Measurements from ENCODE around the gene HS6ST2.

The HS6ST2 gene

GRCh38 chrX:132790329-132790728, 168.1 kb downstream of the HS6ST2 start:
- DNase-seq (ENCODE audit: low read depth), result no peak

- DNase-seq (ENCODE audit: low read depth), result no peak
These were observed 172.2 kb downstream of the HS6ST2 start for GRCh38 chrX:132786217-132786616.

GRCh38 chrX:132778917-132779316, 179.5 kb downstream of the HS6ST2 start:
- DNase-seq (ENCODE audit: low read depth), result no peak

GRCh38 chrX:132776486-132777210, 181.8 kb downstream of the HS6ST2 start:
- no peak for DNase-seq (ENCODE audit: low read depth)

GRCh38 chrX:132775263-132775823, 183.1 kb downstream of the HS6ST2 start:
- no peak for DNase-seq (ENCODE audit: low read depth)

- no peak for DNase-seq (ENCODE audit: low read depth)
These were observed 184.3 kb downstream of the HS6ST2 start for GRCh38 chrX:132774010-132774714.

- DNase-seq (ENCODE audit: low read depth), result no peak
These were observed 188.8 kb downstream of the HS6ST2 start for GRCh38 chrX:132769609-132770008.

GRCh38 chrX:132766452-132766851, 192.0 kb downstream of the HS6ST2 start:
- no peak for DNase-seq (ENCODE audit: low read depth)

GRCh38 chrX:132763528-132763927, 194.9 kb downstream of the HS6ST2 start:
- DNase-seq (ENCODE audit: low read depth), result no peak

- no peak for DNase-seq (ENCODE audit: low read depth)
These were observed 199.7 kb downstream of the HS6ST2 start for GRCh38 chrX:132758759-132759158.

- no peak for DNase-seq (ENCODE audit: low read depth)
These were observed 201.3 kb downstream of the HS6ST2 start for GRCh38 chrX:132757066-132757623.

- no peak for DNase-seq (ENCODE audit: low read depth)
These were observed 202.0 kb downstream of the HS6ST2 start for GRCh38 chrX:132756439-132756838.

GRCh38 chrX:132751063-132751690, 207.3 kb downstream of the HS6ST2 start:
- DNase-seq (ENCODE audit: low read depth), result no peak

- no peak for DNase-seq (ENCODE audit: low read depth)
These were observed 207.9 kb downstream of the HS6ST2 start for GRCh38 chrX:132750331-132751062.

GRCh38 chrX:132749406-132749805, 209.0 kb downstream of the HS6ST2 start:
- DNase-seq (ENCODE audit: low read depth), result no peak

- DNase-seq (ENCODE audit: low read depth), result no peak
These were observed 209.5 kb downstream of the HS6ST2 start for GRCh38 chrX:132748909-132749308.

- DNase-seq (ENCODE audit: low read depth), result no peak
These were observed 210.2 kb downstream of the HS6ST2 start for GRCh38 chrX:132748268-132748667.

GRCh38 chrX:132745593-132745992, 212.8 kb downstream of the HS6ST2 start:
- DNase-seq (ENCODE audit: low read depth), result no peak

GRCh38 chrX:132744470-132744869, 214.0 kb downstream of the HS6ST2 start:
- DNase-seq (ENCODE audit: low read depth), result no peak

- DNase-seq (ENCODE audit: low read depth), result no peak
These were observed 215.3 kb downstream of the HS6ST2 start for GRCh38 chrX:132743086-132743485.

- no peak for DNase-seq (ENCODE audit: low read depth)
These were observed 216.2 kb downstream of the HS6ST2 start for GRCh38 chrX:132742246-132742645.

GRCh38 chrX:132741689-132742088, 216.7 kb downstream of the HS6ST2 start:
- DNase-seq (ENCODE audit: low read depth), result no peak
